NCI-H1417 (cell line): ENCODE measurements around the gene ASCC3.

Experiments
- DNase-seq, 3 experiments: peaks; one replicate each; lab custom pipeline; 2025; lab: John Stamatoyannopoulos, UW

The ASCC3 gene

GRCh38 chr6:100724222-100724621 lies 156.9 kb downstream of the ASCC3 start:
- DNase-seq: no peak

GRCh38 chr6:100721256-100721655 lies 159.9 kb downstream of the ASCC3 start:
- no peak for DNase-seq

- DNase-seq: peak in 1 of 3 experiments; percentile 43
Observed at GRCh38 chr6:100719883-100720682, 161.0 kb downstream of the ASCC3 start.

GRCh38 chr6:100712997-100713396 lies 168.1 kb downstream of the ASCC3 start:
- no peak for DNase-seq

GRCh38 chr6:100706491-100706890 lies 174.6 kb downstream of the ASCC3 start:
- no peak for DNase-seq

GRCh38 chr6:100704961-100705360 lies 176.2 kb downstream of the ASCC3 start:
- no peak for DNase-seq

- no peak for DNase-seq
Observed at GRCh38 chr6:100701728-100702127, 179.4 kb downstream of the ASCC3 start.

GRCh38 chr6:100700009-100700408 lies 181.1 kb downstream of the ASCC3 start:
- no peak for DNase-seq

GRCh38 chr6:100695445-100695844 lies 185.7 kb downstream of the ASCC3 start:
- DNase-seq: no peak

- no peak for DNase-seq
Observed at GRCh38 chr6:100693249-100693927, 187.7 kb downstream of the ASCC3 start.

- no peak for DNase-seq
Observed at GRCh38 chr6:100691972-100692371, 189.2 kb downstream of the ASCC3 start.

- DNase-seq: no peak
Observed at GRCh38 chr6:100686216-100686615, 194.9 kb downstream of the ASCC3 start.

- DNase-seq: no peak
Observed at GRCh38 chr6:100685747-100686146, 195.4 kb downstream of the ASCC3 start.

- no peak for DNase-seq
Observed at GRCh38 chr6:100680163-100680562, 201.0 kb downstream of the ASCC3 start.

GRCh38 chr6:100678027-100678426 lies 203.1 kb downstream of the ASCC3 start:
- peak in 1 of 3 experiments; percentile 22 for DNase-seq

- no peak for DNase-seq
Observed at GRCh38 chr6:100677240-100677639, 203.9 kb downstream of the ASCC3 start.

- no peak for DNase-seq
Observed at GRCh38 chr6:100673641-100674040, 207.5 kb downstream of the ASCC3 start.

GRCh38 chr6:100671740-100672139 lies 209.4 kb downstream of the ASCC3 start:
- no peak for DNase-seq

- no peak for DNase-seq
Observed at GRCh38 chr6:100670056-100670455, 211.1 kb downstream of the ASCC3 start.

- DNase-seq: no peak
Observed at GRCh38 chr6:100665041-100665380, 216.1 kb downstream of the ASCC3 start.

GRCh38 chr6:100664274-100665040 lies 216.7 kb downstream of the ASCC3 start:
- DNase-seq: peak in 2 of 3 experiments; percentile 6 to 61

GRCh38 chr6:100663219-100663863 lies 217.8 kb downstream of the ASCC3 start:
- DNase-seq: no peak
